NCI-H748 (cell line): ENCODE data around the gene R3HDM2.

Source experiments
- DNase-seq: peaks from one replicate; lab custom pipeline; 2025; ENCODE audit not compliant: unreplicated experiment; lab: John Stamatoyannopoulos, UW

The R3HDM2 gene

DNA sequence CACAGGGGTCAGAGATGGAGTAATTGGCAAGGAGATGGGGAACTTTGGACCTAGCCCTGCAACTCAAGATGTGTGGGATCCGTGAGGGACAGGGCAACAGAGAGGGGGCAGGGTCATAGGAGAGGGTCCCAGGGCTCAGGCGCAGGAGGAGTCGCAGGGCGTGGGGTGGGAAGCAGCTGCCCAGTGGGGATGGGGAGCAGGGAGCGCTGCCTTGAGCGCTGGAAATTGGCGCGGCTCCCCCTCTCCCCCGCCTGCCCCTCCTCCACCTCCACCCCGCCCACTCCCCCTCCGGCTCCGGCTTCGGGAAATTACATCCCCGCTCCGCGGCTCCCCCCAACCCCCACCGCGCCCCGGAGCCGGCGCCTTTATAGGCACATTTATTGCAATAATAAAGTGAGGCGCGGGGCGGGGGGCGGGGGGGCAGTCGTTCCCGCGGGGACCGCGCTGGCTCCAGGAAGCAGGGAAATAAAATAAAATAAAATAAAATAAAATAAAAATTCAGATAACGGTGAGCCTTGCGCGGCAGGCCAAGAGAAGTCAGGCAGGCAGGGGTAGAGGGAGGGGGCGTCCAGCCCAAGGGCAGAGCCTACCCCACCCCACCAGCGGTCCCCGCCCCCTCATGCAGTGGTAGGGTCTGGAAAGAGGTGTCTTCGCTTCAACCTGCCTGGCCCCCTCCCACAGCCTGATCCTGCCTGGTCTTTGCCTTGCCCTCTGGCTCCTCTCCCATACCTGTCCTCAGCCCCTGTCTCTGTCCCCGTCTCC is 210.7 kb downstream of the R3HDM2 start:
- peak; percentile 27 for DNase-seq

DNA sequence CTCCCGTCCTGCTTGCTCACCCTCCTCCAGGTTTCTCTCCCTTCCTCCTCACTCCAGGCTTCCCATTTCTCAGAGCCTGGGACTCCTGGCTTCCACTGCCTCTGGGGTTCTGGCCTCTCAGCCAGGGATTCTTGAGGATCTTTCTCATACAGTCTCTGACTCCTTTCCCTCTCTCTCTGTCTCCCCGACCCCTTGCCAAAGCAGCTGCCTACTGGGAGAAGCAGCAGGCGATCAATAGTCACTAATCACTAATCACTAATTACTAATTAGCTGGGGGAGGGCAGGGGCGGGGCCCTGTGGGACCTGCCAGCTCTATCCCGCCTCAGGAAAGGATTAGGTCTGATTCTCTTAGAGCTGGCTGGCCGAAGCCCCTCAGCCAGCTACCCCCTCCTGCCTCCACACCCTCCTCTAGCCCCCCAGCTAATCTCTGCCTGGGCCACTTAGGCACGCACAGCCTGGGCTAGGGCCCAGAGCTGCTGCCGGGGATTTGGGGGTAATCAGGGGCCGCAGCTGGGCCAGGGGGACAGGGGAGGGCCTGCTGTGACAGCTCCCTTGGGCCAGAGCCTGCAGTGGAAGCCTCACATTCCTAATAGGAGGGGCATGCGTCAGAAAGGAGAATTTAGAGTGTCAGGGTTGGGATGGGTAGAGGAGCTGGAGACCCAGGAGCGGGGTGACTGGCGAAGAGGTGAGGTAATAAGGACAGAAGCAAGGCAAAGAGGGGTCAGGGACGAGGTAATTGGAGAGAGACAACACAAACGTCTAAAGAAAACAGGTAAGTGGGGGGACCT is 211.4 kb downstream of the R3HDM2 start:
- no peak for DNase-seq

DNA sequence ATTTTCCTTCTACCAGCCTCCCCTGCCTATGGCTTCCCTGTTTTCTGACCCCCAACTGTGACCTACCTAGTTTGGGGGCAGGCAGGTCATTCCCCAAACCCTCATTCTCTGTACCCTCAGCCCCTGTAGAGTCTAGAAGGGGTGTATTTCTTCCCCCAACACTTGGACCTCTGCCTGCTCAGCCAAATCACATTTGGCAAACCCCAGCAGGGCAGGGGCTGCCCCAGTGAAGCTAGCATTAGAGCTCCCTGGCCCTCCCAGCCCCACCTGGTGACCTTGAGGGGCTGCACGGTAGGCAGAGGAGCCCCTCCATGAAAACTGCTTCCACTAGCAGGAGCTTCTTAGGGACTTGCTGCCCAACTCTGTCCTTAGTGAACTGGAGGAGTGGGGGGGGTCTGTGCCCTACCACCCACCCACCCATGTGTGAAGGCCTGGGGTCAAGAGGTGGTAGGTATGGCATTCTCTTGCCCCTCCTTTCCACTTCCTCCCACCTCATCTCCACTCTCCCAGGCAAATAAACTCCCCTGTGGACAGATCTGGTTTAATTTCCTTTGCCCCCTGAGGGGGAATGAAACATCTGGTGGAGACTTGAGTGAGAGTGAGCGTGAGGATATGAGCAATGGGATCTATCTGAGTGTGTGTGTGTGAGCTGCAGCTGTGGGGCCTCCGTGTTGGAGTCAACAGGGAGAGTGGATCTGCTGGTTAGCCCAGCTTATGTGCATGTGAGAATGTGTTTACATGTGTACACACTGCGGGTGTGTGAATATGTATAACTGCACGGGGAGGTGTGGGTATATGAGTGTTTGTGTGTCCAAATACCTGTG is 212.6 kb downstream of the R3HDM2 start:
- DNase-seq: no peak

DNA sequence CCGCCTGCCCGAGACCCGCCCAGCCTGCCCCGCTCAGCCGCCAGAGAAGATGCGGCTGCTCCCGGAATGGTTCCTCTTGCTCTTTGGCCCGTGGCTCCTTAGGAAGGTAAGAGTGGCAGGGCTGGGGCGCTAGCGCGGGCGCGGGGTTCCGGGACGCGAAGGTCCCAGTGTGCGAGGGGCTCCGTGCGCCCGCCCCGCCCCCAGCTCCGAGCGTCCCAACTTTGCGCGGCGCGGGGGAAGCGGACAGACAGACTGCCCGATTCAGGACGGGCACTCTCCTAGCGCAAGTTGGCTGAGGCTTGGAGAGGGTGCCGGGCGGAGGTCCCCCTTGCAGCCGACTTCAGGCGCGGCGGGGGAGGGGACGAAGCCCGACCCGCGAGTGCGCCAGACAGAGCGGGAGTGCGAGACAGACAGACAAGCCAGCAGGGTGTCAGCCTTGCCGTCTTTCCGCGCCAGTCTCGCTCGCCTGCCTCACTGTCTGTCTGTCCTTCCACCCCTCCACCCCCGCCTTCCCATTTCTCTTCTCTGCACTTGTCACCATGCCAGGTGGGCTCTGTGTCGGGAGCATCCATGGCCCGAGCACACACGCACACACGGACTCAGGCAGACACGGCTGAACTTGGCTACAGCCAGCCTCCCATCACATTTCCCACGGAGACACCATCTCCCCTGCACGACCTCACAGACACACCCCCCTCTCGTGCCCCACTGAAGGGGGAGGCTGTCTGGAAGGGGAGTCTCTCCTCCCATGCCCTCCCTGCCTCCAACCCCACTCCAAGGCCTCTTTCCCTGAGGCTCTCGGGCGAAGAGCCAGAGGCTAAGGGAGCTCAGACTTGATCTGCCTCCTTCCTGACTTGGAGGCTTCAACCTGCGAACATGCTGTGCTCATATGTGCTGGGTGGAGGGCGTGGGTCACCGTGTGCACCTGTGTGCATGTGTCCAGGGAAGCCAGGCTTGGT is 213.6 kb downstream of the R3HDM2 start:
- DNase-seq: peak; percentile 50

DNA sequence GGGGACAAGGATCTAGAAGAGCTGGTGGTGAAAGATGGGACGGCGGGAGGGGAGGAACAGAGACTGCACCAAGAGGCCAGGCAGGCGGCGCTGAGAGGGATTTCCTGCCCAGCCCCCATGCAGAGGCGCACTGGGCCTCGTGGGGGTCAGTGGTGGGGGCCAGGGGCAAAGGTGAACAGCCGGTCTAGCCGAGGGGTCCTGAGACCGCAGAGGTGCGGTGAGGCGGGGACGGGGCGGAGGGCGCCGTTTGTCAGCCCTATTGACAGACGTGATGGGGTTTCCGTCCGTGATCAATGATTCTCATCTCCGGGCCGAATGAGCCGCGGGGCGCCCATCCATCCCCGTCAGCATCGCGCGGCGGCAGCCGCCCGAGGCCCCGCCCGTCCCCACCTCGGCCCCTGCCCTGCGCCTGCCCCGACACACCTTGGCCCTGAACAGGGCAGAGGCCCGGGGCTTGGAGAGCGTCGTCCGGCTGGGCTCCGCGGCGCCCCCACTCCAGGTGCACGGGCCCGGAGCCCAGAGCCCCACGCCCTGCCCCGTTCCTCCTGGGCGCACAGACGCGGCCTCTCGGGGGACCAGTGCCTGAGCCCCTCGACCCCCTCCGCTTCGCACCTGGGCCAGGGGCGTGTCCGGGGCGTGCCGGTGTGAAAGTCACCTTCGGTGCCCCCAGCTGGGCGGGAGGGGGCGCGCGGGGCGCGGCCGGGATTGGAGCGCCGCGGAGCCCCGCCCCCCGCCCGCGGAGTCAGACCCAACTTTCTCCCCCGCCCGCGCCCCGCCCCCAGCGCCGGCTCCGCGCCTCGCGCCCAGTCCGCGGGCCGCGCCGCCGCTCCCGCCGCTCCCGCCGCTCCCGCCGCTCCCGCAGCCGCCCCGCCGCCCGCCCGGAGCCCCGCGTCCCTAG is 214.6 kb downstream of the R3HDM2 start, which contains the start of gene NXPH4:
NXPH4 (plus strand) TSS at position 781 of the 898 bp plus-strand sequence. CDS start 176 bp downstream, outside the sequence.
- DNase-seq: peak; percentile 82

DNA sequence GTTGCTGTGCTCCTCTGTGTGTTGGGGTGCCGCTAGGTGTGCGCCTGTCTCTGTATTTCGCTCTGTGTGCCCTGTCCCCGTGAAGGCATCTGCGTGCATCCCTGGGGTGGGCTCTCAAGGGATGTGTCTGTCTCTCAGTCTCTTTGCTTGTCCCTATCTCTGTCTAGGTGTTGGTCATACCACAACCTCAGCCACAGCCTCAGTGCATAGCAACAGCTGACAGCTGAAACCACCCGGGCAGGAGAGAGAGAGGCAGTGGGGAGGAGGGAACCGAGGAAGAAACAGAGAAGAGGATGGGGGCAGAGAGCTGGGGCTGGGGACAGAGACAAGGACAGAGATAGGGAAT is 215.2 kb downstream of the R3HDM2 start:
- peak; percentile 38 for DNase-seq

DNA sequence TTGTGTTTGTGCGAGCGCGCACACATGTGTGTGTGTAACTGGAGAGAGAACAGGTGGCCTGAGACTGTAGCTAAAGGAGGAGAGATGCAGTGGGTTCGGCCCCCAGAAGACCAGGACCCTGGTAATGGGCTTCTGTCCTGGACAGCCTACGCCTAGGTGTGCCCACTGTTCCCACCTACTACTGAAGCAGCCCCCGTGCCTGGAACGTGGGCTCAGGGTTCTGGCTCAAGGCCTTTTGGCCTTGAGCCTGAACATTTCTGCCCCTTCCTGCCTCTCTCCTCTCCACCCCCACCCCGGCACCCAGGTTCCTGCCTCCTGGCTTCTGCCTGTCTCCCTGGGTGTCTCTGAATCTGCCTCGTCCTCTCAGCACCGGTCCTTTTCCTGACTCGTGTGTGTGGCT is 215.8 kb downstream of the R3HDM2 start:
- no peak for DNase-seq

DNA sequence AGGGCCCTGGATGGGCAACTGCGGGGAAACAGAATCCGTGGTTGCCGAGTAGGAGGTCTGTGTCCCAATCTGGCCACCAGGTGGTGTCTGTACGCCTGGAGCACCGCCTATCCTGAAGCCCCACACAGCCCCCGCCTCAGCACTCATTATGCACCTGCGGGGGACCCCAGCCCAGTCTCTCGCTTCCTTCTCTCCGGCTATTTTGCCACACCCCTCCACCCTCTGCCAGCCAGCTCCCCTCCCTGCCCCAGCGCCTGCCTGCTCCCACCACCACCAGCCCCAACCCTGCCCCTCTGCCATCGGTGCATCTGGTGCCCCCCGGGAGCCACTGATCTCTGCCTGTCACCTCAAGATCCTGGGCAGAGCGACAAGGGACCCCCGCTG is 216.5 kb downstream of the R3HDM2 start:
- DNase-seq: peak; percentile 83

DNA sequence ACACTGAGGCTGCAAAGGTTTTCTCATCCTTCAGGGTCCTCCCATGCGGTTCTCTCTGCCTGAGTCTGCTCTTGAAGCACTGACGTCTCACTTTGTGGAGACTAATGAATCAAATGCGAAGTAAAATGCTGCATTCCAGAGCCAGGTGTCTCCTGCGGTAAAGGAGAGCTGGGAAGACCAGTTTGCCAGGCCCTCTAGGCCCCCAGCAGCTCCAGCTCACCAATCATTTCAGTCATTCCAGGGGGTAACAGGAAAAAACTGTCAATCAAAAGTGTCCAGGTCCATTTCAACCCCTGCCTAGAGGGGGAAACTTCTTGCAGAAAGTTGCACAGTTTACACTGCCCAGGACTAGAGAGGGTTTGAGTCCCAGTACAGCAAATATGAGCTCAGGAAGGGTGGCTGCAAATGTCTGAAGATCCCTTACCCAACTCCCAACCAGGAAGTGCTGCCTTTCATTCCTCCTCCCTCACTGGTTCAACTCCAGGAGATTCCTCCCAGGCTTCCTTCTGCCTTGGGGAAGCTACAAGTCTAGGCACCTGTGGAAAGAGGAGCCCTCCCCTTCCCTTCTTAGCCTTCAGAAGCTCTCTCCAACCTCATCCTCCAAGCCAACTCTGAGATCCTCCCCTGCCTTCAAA is 217.0 kb downstream of the R3HDM2 start:
- no peak for DNase-seq

DNA sequence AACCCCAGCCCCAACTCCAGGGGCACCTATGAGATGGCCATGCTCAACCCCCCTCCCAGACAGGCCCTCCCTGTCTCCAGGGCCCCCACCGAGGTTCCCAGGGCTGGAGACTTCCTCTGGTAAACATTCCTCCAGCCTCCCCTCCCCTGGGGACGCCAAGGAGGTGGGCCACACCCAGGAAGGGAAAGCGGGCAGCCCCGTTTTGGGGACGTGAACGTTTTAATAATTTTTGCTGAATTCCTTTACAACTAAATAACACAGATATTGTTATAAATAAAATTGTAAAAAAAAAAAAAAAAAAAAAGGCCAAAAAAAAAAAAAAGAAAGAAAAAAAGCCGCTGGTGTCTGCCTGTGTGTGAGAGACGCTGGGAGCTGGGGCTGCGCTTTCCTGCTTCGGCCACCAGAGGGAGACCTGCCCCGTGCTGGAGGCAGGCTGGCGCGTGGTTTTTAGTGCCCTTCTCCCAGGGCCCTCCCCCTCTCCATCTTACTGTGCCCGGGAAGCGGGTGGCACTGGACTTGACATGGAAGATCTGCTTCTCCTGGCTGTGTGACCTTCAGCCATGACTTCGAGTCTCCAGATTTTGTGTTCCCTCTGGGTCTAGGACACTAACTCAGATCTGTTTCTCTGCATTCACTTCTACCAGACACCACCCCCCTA is 217.7 kb downstream of the R3HDM2 start:
- peak; percentile 82 for DNase-seq

DNA sequence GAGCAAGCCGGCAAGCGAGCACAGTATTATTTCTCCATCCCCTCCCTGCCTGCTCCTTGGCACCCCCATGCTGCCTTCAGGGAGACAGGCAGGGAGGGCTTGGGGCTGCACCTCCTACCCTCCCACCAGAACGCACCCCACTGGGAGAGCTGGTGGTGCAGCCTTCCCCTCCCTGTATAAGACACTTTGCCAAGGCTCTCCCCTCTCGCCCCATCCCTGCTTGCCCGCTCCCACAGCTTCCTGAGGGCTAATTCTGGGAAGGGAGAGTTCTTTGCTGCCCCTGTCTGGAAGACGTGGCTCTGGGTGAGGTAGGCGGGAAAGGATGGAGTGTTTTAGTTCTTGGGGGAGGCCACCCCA is 218.2 kb downstream of the R3HDM2 start:
- DNase-seq: no peak

DNA sequence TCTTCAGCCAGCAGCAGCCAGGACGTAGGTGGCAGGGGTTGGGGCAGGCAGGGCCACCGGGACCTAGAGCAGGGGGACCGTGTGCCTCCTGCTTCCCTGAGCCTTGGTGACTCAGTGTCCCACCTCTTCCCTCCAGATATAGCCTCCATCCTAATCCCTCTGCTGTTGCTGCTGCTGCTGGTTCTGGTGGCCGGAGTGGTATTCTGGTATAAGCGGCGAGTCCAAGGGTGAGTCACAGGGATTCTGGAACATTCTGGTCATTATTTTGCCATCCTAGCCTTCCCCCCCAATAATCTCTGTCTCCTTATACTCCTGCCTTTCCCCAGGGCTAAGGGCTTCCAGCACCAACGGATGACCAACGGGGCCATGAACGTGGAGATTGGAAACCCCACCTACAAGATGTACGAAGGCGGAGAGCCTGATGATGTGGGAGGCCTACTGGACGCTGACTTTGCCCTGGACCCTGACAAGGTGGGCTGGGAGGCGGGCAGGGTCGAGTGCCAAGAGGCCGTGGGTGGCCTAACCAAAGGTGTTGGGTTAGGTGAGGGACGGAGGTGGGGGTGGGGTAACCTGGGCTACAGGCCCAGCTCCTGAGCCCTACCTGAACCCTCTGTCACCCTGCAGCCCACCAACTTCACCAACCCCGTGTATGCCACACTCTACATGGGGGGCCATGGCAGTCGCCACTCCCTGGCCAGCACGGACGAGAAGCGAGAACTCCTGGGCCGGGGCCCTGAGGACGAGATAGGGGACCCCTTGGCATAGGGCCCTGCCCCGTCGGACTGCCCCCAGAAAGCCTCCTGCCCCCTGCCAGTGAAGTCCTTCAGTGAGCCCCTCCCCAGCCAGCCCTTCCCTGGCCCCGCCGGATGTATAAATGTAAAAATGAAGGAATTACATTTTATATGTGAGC is 218.8 kb downstream of the R3HDM2 start:
- DNase-seq: no peak

DNA sequence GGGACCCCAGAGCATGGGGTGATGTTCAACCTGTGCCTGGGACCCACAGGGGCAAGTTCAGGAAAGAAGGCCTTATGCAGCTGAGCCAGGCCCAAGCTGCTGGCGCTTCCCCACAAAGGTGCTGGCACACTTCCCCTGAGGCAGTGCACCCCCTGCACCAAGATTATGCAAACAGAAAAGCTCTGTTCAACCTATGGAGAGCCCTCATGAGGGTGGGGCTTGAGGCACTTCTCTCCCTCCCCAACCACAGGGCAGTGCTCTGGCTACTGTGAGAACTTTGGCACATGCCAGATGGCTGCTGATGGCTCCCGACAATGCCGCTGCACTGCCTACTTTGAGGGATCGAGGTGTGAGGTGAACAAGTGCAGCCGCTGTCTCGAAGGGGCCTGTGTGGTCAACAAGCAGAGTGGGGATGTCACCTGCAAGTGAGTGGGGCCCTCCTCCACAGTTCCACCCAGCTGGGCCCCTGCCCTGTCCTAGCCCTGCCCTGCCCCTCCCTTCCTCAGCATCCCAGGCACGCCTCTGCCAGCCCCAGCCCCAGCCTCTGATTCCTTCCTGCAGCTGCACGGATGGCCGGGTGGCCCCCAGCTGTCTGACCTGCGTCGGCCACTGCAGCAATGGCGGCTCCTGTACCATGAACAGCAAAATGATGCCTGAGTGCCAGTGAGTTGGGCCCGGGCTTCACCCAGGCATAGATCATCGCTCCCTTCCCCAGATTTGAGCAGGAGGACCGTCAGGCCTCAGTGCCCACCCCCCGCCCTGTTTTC is 219.7 kb downstream of the R3HDM2 start:
- DNase-seq: no peak

DNA sequence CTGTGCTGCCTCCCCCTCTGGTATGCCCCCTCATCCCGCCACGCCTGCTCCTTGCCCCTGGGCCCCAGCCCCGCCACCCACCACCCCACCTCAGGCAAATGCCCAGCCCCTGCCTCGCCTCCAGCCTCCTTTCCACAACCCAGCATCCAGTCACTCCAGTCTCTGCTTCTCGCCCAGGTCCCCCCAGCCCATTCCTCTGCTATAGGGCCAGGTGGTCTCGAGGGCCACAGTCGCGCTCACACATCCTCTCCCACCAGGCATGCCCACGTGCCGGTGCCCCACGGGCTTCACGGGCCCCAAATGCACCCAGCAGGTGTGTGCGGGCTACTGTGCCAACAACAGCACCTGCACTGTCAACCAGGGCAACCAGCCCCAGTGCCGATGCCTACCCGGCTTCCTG is 220.4 kb downstream of the R3HDM2 start:
- no peak for DNase-seq

DNA sequence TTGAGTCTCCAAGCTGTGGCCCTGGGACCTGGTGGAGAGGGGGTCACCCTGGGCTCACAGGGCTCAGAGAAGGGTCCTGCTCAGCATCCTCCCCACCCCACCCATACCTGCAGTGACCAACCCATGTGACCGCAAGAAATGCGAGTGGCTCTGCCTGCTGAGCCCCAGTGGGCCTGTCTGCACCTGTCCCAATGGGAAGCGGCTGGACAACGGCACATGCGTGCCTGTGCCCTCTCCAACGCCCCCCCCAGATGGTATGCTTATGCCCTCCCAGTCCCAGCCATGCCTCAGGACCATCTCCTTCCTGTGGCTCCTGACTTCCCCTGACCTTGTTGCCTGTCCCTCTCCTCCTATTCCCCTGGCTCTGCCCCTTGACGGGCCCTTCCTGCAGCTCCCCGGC is 220.9 kb downstream of the R3HDM2 start:
- DNase-seq: no peak

DNA sequence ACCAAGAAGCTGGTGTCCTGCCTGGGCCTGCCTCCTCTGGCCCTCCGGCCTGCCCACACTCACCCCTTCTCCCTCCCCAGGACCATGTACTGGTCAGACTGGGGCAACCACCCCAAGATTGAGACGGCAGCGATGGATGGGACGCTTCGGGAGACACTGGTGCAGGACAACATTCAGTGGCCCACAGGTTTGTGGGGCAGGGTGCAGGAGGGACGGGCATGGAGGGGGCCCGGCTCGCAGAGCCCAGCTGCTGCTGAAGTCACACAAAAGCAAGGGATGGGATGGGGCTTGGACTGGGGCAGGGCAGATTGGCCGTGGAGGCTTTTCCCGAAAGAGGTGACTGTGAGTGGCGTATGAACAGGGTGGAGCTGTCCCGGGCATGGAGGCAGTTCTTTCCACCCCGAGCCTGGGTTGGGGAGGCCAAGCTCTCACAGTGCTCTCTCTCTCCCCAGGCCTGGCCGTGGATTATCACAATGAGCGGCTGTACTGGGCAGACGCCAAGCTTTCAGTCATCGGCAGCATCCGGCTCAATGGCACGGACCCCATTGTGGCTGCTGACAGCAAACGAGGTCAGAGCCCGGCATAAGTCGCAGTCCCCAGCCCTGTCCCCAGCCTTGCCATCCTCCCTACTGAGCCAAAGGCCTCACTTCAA is 222.1 kb downstream of the R3HDM2 start:
- DNase-seq: no peak
